Measurements from ENCODE around the gene LTO1. TPM values are rescaled to one million over a fixed set of nuclear protein-coding genes. Genes with fewer than 3 reads are reported as not detected.

LTO1 gene
- total RNA-seq, 3 donors from 2014 or later (not counting 1 experiment from before 2014, with no cell fraction given): 23.2 to 33.5 (median 25.3) TPM

- H3K36me3 ChIP-seq (ENCODE audit: control insufficient read depth, insufficient read depth, low read length): no peaks in the 10 kb centered on the region
- no peaks in the 10 kb centered on the region for H3K9me3 ChIP-seq (ENCODE audit: control insufficient read depth, insufficient read depth, low read length)
- H3K27ac ChIP-seq (ENCODE audit: low read length): no peak overlapping the region
- H3K4me1 Mint-ChIP-seq: no peaks in the 10 kb centered on the region
- no peaks in the 10 kb centered on the region for H3K4me1 ChIP-seq (ENCODE audit: control insufficient read depth, insufficient read depth, low read length)
- H3K27me3 Mint-ChIP-seq (ENCODE audit: low read depth in 2 of 2): peaks cover 32 to 58% of the 10 kb centered on the region in 2 donors
- H3K27ac Mint-ChIP-seq: no peak overlapping the region
- no peak for DNase-seq
- ATAC-seq: no peak
- H3K27me3 ChIP-seq (ENCODE audit: control insufficient read depth, insufficient read depth, low read length): peaks cover 6% of the 10 kb centered on the region
- H3K4me3 ChIP-seq (ENCODE audit: low read length): no peak overlapping the region
- H3K4me3 Mint-ChIP-seq: no peak overlapping the region
- 79% methylated on average over 3 of the region's 7 CpGs for WGBS (ENCODE audit: insufficient coverage)
- intact Hi-C loops (cut with micrococcal nuclease): no loop called here
- TF ChIP-seq CTCF (IDR thresholded peaks at IDR 0.05): no peak
- H3K36me3 Mint-ChIP-seq: no peaks in the 10 kb centered on the region
- no peaks in the 10 kb centered on the region for H3K9me3 Mint-ChIP-seq
Measured at GRCh38 chr11:69695581-69695980, 20.4 kb upstream of the LTO1 start.

- Histone ChIP-seq H3K27ac (ENCODE audit: low read length) (no peak overlapping the region), H3K36me3 (ENCODE audit: control insufficient read depth, insufficient read depth, low read length) (no peaks in the 10 kb centered on the region), H3K4me3 (ENCODE audit: low read length) (no peak overlapping the region), H3K9me3 (ENCODE audit: control insufficient read depth, insufficient read depth, low read length) (no peaks in the 10 kb centered on the region), H3K4me1 (ENCODE audit: control insufficient read depth, insufficient read depth, low read length) (no peaks in the 10 kb centered on the region), H3K27me3 (ENCODE audit: control insufficient read depth, insufficient read depth, low read length) (peaks cover 6% of the 10 kb centered on the region)
- H3K9me3 Mint-ChIP-seq: no peaks in the 10 kb centered on the region
- H3K4me1 Mint-ChIP-seq: no peaks in the 10 kb centered on the region
- H3K27me3 Mint-ChIP-seq (ENCODE audit: low read depth in 2 of 2): peaks cover 33 to 61% of the 10 kb centered on the region in 2 donors
- H3K4me3 Mint-ChIP-seq: no peak overlapping the region
- no peak overlapping the region for H3K27ac Mint-ChIP-seq
- DNase-seq: no peak
- H3K36me3 Mint-ChIP-seq: no peaks in the 10 kb centered on the region
- intact Hi-C loops (cut with micrococcal nuclease): no loop called here
- TF ChIP-seq CTCF (IDR thresholded peaks at IDR 0.05): no peak
- ATAC-seq: no peak
- WGBS (ENCODE audit: insufficient coverage): 81% methylated on average over 10 of the region's 10 CpGs
Measured at GRCh38 chr11:69694781-69695180, 19.6 kb upstream of the LTO1 start.

- Histone ChIP-seq H3K27ac (ENCODE audit: low read length) (no peak overlapping the region), H3K9me3 (ENCODE audit: control insufficient read depth, insufficient read depth, low read length) (no peaks in the 10 kb centered on the region), H3K4me3 (ENCODE audit: low read length) (no peak overlapping the region), H3K36me3 (ENCODE audit: control insufficient read depth, insufficient read depth, low read length) (no peaks in the 10 kb centered on the region), H3K27me3 (ENCODE audit: control insufficient read depth, insufficient read depth, low read length) (peaks cover 6% of the 10 kb centered on the region), H3K4me1 (ENCODE audit: control insufficient read depth, insufficient read depth, low read length) (no peaks in the 10 kb centered on the region)
- no peak for TF ChIP-seq CTCF (IDR thresholded peaks at IDR 0.05)
- Mint-ChIP-seq H3K4me1 (no peaks in the 10 kb centered on the region), H3K27ac (no peak overlapping the region), H3K27me3 (ENCODE audit: low read depth in 2 of 2) (peaks cover 44 to 69% of the 10 kb centered on the region in 2 donors), H3K36me3 (no peaks in the 10 kb centered on the region), H3K4me3 (no peak overlapping the region), H3K9me3 (no peaks in the 10 kb centered on the region)
- DNase-seq: no peak
- no peak for ATAC-seq
- intact Hi-C loops (cut with micrococcal nuclease): no loop called here
Measured at GRCh38 chr11:69692422-69692821, 17.3 kb upstream of the LTO1 start.

GRCh38 chr11:69691463-69691862 is 16.3 kb upstream of the LTO1 start:
- DNase-seq: no peak
- Histone ChIP-seq H3K9me3 (ENCODE audit: control insufficient read depth, insufficient read depth, low read length) (no peaks in the 10 kb centered on the region), H3K27me3 (ENCODE audit: control insufficient read depth, insufficient read depth, low read length) (peaks cover 8% of the 10 kb centered on the region), H3K4me1 (ENCODE audit: control insufficient read depth, insufficient read depth, low read length) (no peaks in the 10 kb centered on the region), H3K27ac (ENCODE audit: low read length) (no peak overlapping the region), H3K4me3 (ENCODE audit: low read length) (no peak overlapping the region), H3K36me3 (ENCODE audit: control insufficient read depth, insufficient read depth, low read length) (no peaks in the 10 kb centered on the region)
- Mint-ChIP-seq H3K36me3 (no peaks in the 10 kb centered on the region), H3K4me1 (no peaks in the 10 kb centered on the region), H3K27me3 (ENCODE audit: low read depth in 2 of 2) (peaks cover 44 to 59% of the 10 kb centered on the region in 2 donors), H3K9me3 (no peaks in the 10 kb centered on the region), H3K4me3 (no peak overlapping the region), H3K27ac (no peak overlapping the region)
- WGBS (ENCODE audit: insufficient coverage): 76% methylated on average over 2 of the region's 2 CpGs
- ATAC-seq: no peak
- intact Hi-C loops (cut with micrococcal nuclease): no loop called here
- no peak for TF ChIP-seq CTCF (IDR thresholded peaks at IDR 0.05)

Data from natural killer cell (primary cell).